HCT116 (cell line): ENCODE results near the gene TCEANC2. TPM values are rescaled to one million over a fixed set of nuclear protein-coding genes. Genes with fewer than 3 reads are reported as not detected.
A peak's percentile ranks its signal among the peaks of the same experiment; 100 is the strongest.

ENCODE experiments used
- ATAC-seq: fragments of 200-7000 bp; cut with Tn5 transposase; 2 replicates; pipeline ENCODE4 v1.9.1; 2020; ENCODE audit warnings: mild to moderate bottlenecking, moderate library complexity
- BruUV-seq: library from RNA; stranded (reverse); fragments of 400-500 nt; replicated peaks from 2 replicates; lab custom pipeline; 2021; lab: Mats Ljungman, UMichigan
- CTCF ChIA-PET: fragments of 300-600 bp; sonication (Branson Sonifier 250); formaldehyde crosslinking; loops from one replicate; lab custom pipeline; 2021; ENCODE audit warnings: antibody characterized with exemption; lab: Charles Lee
- POLR2A ChIA-PET: fragments of 300-600, 350-600 bp; sonication (Branson Sonifier 250); formaldehyde crosslinking; loops from one replicate; lab custom pipeline; 2021; ENCODE audit warnings: antibody characterized with exemption; lab: Charles Lee
- RAD21 ChIA-PET, 2 experiments: fragments of 300-600 bp; sonication (Branson Sonifier 250); formaldehyde crosslinking; loops; one replicate each; lab custom pipeline; 2023; ENCODE audit warnings: low total read pairs in 2 of 2; ENCODE audit not compliant: uncharacterized antibody in 2 of 2, unreplicated experiment in 2 of 2, low non-redundant PET in 1 of 2; lab: Charles Lee
- DNase-seq: peaks from one replicate; pipeline ENCODE4 v3.0.0-alpha.2; 2010; ENCODE audit warnings: low read depth, low spot score
- H2AFZ ChIP-seq: fragments of 200-600 bp; shearing (Covaris generic), sonication (generic); 2 replicates; pipeline ENCODE4 v1.6.1; 2017; ENCODE audit warnings: low read depth, mixed run types, mixed read lengths, antibody characterized with exemption, low read length; ENCODE audit not compliant: poor library complexity, severe bottlenecking
- H3K27ac ChIP-seq: 2 replicates; pipeline ENCODE4 v1.5.1; 2012; ENCODE audit warnings: low read depth, low read length
- H3K27me3 ChIP-seq: fragments of 200-600 bp; sonication (generic); 2 replicates; pipeline ENCODE4 v1.6.1; 2016; ENCODE audit warnings: mixed run types, low read length, mixed read lengths; ENCODE audit not compliant: insufficient read depth
- H3K36me3 ChIP-seq, 2 experiments: fragments of 200-500 bp in 1 of 2; fragments of 200-600 bp in 1 of 2; sonication (Bioruptor generic) in 1 of 2; sonication (generic) in 1 of 2; 2 replicates each; pipeline versions ENCODE4 v1.5.1 to v1.6.1; 2014 to 2016; ENCODE audit warnings: low read length in 2 of 2, inconsistent platforms in 1 of 2, mixed read lengths in 1 of 2, mixed run types in 1 of 2; ENCODE audit not compliant: insufficient read depth in 2 of 2, control insufficient read depth in 1 of 2
- H3K4me1 ChIP-seq, 2 experiments: fragments of 200-600 bp in 1 of 2; sonication (generic) in 1 of 2; 2 replicates each; pipeline versions ENCODE4 v1.5.1 to v1.6.1; 2012 to 2017; ENCODE audit warnings: low read length in 2 of 2, inconsistent platforms in 1 of 2, mild to moderate bottlenecking in 1 of 2, mixed read lengths in 1 of 2, mixed run types in 1 of 2, moderate library complexity in 1 of 2; ENCODE audit not compliant: insufficient read depth in 2 of 2, control insufficient read depth in 1 of 2
- H3K4me2 ChIP-seq: fragments of 200-600 bp; sonication (generic); 2 replicates; pipeline ENCODE4 v1.6.1; 2017; ENCODE audit warnings: mixed run types, low read length, mixed read lengths
- H3K4me3 ChIP-seq, 2 experiments: fragments of 200-600 bp in 1 of 2; sonication (generic) in 1 of 2; replicated peaks in 1 of 2; 2 replicates each; pipeline ENCODE4 v1.5.1; 2011 to 2016; ENCODE audit warnings: low read length in 2 of 2, control low read depth in 1 of 2, low read depth in 1 of 2, mild to moderate bottlenecking in 1 of 2, mixed read lengths in 1 of 2, mixed run types in 1 of 2
- H3K79me2 ChIP-seq: fragments of 200-600 bp; sonication (generic); 2 replicates; pipeline ENCODE4 v1.6.1; 2017; ENCODE audit warnings: mild to moderate bottlenecking, mixed run types, low read length, moderate library complexity, mixed read lengths; ENCODE audit not compliant: insufficient read depth
- H3K9ac ChIP-seq: fragments of 200-600 bp; sonication (generic); 2 replicates; pipeline ENCODE4 v1.6.1; 2016; ENCODE audit warnings: low read length, mixed read lengths
- H3K9me2 ChIP-seq: fragments of 200-600 bp; sonication (generic), shearing (Covaris generic); 2 replicates; pipeline ENCODE4 v1.6.1; 2017; ENCODE audit warnings: mixed run types, mild to moderate bottlenecking, moderate library complexity; ENCODE audit not compliant: insufficient read depth
- H3K9me3 ChIP-seq, 2 experiments: fragments of 200-500 bp in 1 of 2; fragments of 200-600 bp in 1 of 2; sonication (Bioruptor generic) in 1 of 2; sonication (generic) in 1 of 2; 2 replicates each; pipeline ENCODE4 v1.6.1; 2014 to 2017; ENCODE audit warnings: low read length in 2 of 2, mixed read lengths in 2 of 2, inconsistent platforms in 1 of 2, low read depth in 1 of 2, mild to moderate bottlenecking in 1 of 2, mixed run types in 1 of 2, moderate library complexity in 1 of 2; ENCODE audit not compliant: control insufficient read depth in 1 of 2, insufficient read depth in 1 of 2
- H4K20me1 ChIP-seq: fragments of 200-600 bp; sonication (generic), shearing (Covaris generic); 2 replicates; pipeline ENCODE4 v1.6.1; 2017; ENCODE audit warnings: mixed run types, mild to moderate bottlenecking, moderate library complexity; ENCODE audit not compliant: insufficient read depth
- ATF3 ChIP-seq: IDR thresholded peaks from 2 replicates; pipeline ENCODE4 v1.6.1; 2012
- CEBPB ChIP-seq: IDR thresholded peaks from 2 replicates; pipeline ENCODE4 v1.6.1; 2012; ENCODE audit warnings: low read depth
- CTCF ChIP-seq, 3 experiments: fragments of 200-600 bp in 1 of 3; sonication (generic) in 1 of 3; IDR thresholded peaks in 2 of 3; conservative IDR thresholded peaks in 1 of 3; 2 replicates each; pipeline ENCODE4 v1.5.1; 2012 to 2017; ENCODE audit warnings: low read depth in 2 of 3, low read length in 2 of 3, antibody characterized with exemption in 1 of 3, borderline replicate concordance in 1 of 3, control low read depth in 1 of 3, mild to moderate bottlenecking in 1 of 3, mixed read lengths in 1 of 3, mixed run types in 1 of 3, moderate library complexity in 1 of 3; ENCODE audit not compliant: insufficient read depth in 1 of 3
- FOSL1 ChIP-seq: IDR thresholded peaks from 2 replicates; pipeline ENCODE4 v1.6.1; 2012; ENCODE audit warnings: low read depth
- POLR2A ChIP-seq: IDR thresholded peaks from 2 replicates; pipeline ENCODE4 v1.7.0; 2011; ENCODE audit warnings: borderline replicate concordance; ENCODE audit not compliant: insufficient read depth, insufficient read length; ENCODE audit errors: extremely low read depth
- POLR2AphosphoS5 ChIP-seq: IDR thresholded peaks from 2 replicates; pipeline ENCODE4 v1.6.1; 2011; ENCODE audit warnings: mild to moderate bottlenecking, low read depth, low read length, moderate library complexity
- RAD21 ChIP-seq: IDR thresholded peaks from 2 replicates; pipeline ENCODE4 v1.6.1; 2012; ENCODE audit warnings: low read depth, mild to moderate bottlenecking
- REST ChIP-seq: IDR thresholded peaks from 2 replicates; pipeline ENCODE4 v1.6.1; 2012; ENCODE audit warnings: low read depth
- SP1 ChIP-seq: IDR thresholded peaks from 2 replicates; pipeline ENCODE4 v1.6.1; 2012; ENCODE audit warnings: low read depth
- SRF ChIP-seq: IDR thresholded peaks from 2 replicates; pipeline ENCODE4 v1.6.1; 2012; ENCODE audit warnings: low read depth
- ZNF274 ChIP-seq: fragments of 200-500 bp; sonication (Bioruptor generic); IDR thresholded peaks from 2 replicates; pipeline ENCODE4 v1.6.1; 2014; ENCODE audit warnings: mild to moderate bottlenecking, low read depth, low read length, inconsistent platforms
- intact Hi-C: fragments of 100-400 bp; cut with micrococcal nuclease; formaldehyde crosslinking; loops from 2 replicates; pipeline ENCODE4 v1.10.0; 2022
- total RNA-seq: library from RNA; stranded (reverse); gene quantifications from one replicate; pipeline ENCODE4 v1.2.1, GENCODE V29; 2021; ENCODE audit not compliant: unreplicated experiment

Gene TCEANC2
- total RNA-seq, 1 experiment from 2014 or later = 5.4 TPM

- TF ChIP-seq REST = no peak
- TF ChIP-seq SP1 = peak; percentile 75
- TF ChIP-seq CEBPB = peak; percentile 81
Observed at GRCh38 chr1:54016343-54017282, 36.8 kb upstream of the TCEANC2 start (continued).

- Histone ChIP-seq H3K4me3 (no peak within 1 kb of the TSS), H3K27me3 (no peaks in the 10 kb centered on the region), H4K20me1 (no peaks in the 10 kb centered on the region), H3K27ac (0 out of 2 replicates have a peak within 1 kb of the TSS, but pooled peaks have one; percentile 76), H3K36me3 (no peaks in the 10 kb centered on the region), H3K9ac (no peak within 1 kb of the TSS), H2AFZ (peak within 1 kb of the TSS; percentile 40), H3K9me3 (no peaks in the 10 kb centered on the region), H3K9me2 (no peaks in the 10 kb centered on the region), H3K4me2 (peak within 1 kb of the TSS; percentile 75), H3K4me1 (peaks cover 40 to 41% of the 10 kb centered on the region in 2 experiments), H3K79me2 (no peaks in the 10 kb centered on the region)
- DNase-seq = peak; percentile 16
- ATAC-seq = peak; percentile 71
- RAD21 ChIA-PET = no interaction called here
- CTCF ChIA-PET = no interaction called here
- intact Hi-C loops = no loop called here
- TF ChIP-seq SRF (no peak), RAD21 (no peak), ATF3 (no peak), POLR2AphosphoS5 (no peak), ZNF274 (no peak), POLR2A (no peak), CTCF (IDR thresholded peaks at IDR 0.05 in 2 of 3, conservative IDR thresholded peaks at IDR 0.05 in 1 of 3; ENCODE audit: borderline replicate concordance in 1 of 3, insufficient read depth in 1 of 3, low read depth in 2 of 3, low read length in 2 of 3) (no peak), FOSL1 (no peak)
- POLR2A ChIA-PET = interaction anchor here (0.7 to 1.5 kb wide), 2 partner anchors 35 to 73 kb away, joined by 3 read pairs; partner anchors contain the start of genes IFT25, TCEANC2 and TMEM59
- no TSS peak for BruUV-seq
Observed at GRCh38 chr1:54017979-54018378, 35.4 kb upstream of the TCEANC2 start, which contains the start of gene LDLRAD1. Gene LDLRAD1, minus strand, starts transcription at chr1:54018186. Its CDS starts 74 bp downstream, at chr1:54018112.
